HCT116 (cell line): ENCODE results near the gene SLC18A2. TPM values are rescaled to one million over a fixed set of nuclear protein-coding genes. Genes with fewer than 3 reads are reported as not detected.

Experiments
- ATAC-seq: fragments of 200-7000 bp; cut with Tn5 transposase; 2 replicates; pipeline ENCODE4 v1.9.1; 2020; ENCODE audit warnings: mild to moderate bottlenecking, moderate library complexity
- BruUV-seq: library from RNA; stranded (reverse); fragments of 400-500 nt; replicated peaks from 2 replicates; lab custom pipeline; 2021; lab: Mats Ljungman, UMichigan
- CTCF ChIA-PET: fragments of 300-600 bp; sonication (Branson Sonifier 250); formaldehyde crosslinking; loops from one replicate; lab custom pipeline; 2021; ENCODE audit warnings: antibody characterized with exemption; lab: Charles Lee
- POLR2A ChIA-PET: fragments of 300-600, 350-600 bp; sonication (Branson Sonifier 250); formaldehyde crosslinking; loops from one replicate; lab custom pipeline; 2021; ENCODE audit warnings: antibody characterized with exemption; lab: Charles Lee
- RAD21 ChIA-PET, 2 experiments: fragments of 300-600 bp; sonication (Branson Sonifier 250); formaldehyde crosslinking; loops; one replicate each; lab custom pipeline; 2023; ENCODE audit warnings: low total read pairs in 2 of 2; ENCODE audit not compliant: uncharacterized antibody in 2 of 2, unreplicated experiment in 2 of 2, low non-redundant PET in 1 of 2; lab: Charles Lee
- DNase-seq: peaks from one replicate; pipeline ENCODE4 v3.0.0-alpha.2; 2010; ENCODE audit warnings: low read depth, low spot score
- H2AFZ ChIP-seq: fragments of 200-600 bp; shearing (Covaris generic), sonication (generic); 2 replicates; pipeline ENCODE4 v1.6.1; 2017; ENCODE audit warnings: low read depth, mixed run types, mixed read lengths, antibody characterized with exemption, low read length; ENCODE audit not compliant: poor library complexity, severe bottlenecking
- H3K27ac ChIP-seq: 2 replicates; pipeline ENCODE4 v1.5.1; 2012; ENCODE audit warnings: low read depth, low read length
- H3K27me3 ChIP-seq: fragments of 200-600 bp; sonication (generic); 2 replicates; pipeline ENCODE4 v1.6.1; 2016; ENCODE audit warnings: mixed run types, low read length, mixed read lengths; ENCODE audit not compliant: insufficient read depth
- H3K36me3 ChIP-seq, 2 experiments: fragments of 200-500 bp in 1 of 2; fragments of 200-600 bp in 1 of 2; sonication (Bioruptor generic) in 1 of 2; sonication (generic) in 1 of 2; 2 replicates each; pipeline versions ENCODE4 v1.5.1 to v1.6.1; 2014 to 2016; ENCODE audit warnings: low read length in 2 of 2, inconsistent platforms in 1 of 2, mixed read lengths in 1 of 2, mixed run types in 1 of 2; ENCODE audit not compliant: insufficient read depth in 2 of 2, control insufficient read depth in 1 of 2
- H3K4me1 ChIP-seq, 2 experiments: fragments of 200-600 bp in 1 of 2; sonication (generic) in 1 of 2; 2 replicates each; pipeline versions ENCODE4 v1.5.1 to v1.6.1; 2012 to 2017; ENCODE audit warnings: low read length in 2 of 2, inconsistent platforms in 1 of 2, mild to moderate bottlenecking in 1 of 2, mixed read lengths in 1 of 2, mixed run types in 1 of 2, moderate library complexity in 1 of 2; ENCODE audit not compliant: insufficient read depth in 2 of 2, control insufficient read depth in 1 of 2
- H3K4me2 ChIP-seq: fragments of 200-600 bp; sonication (generic); 2 replicates; pipeline ENCODE4 v1.6.1; 2017; ENCODE audit warnings: mixed run types, low read length, mixed read lengths
- H3K4me3 ChIP-seq, 2 experiments: fragments of 200-600 bp in 1 of 2; sonication (generic) in 1 of 2; replicated peaks in 1 of 2; 2 replicates each; pipeline ENCODE4 v1.5.1; 2011 to 2016; ENCODE audit warnings: low read length in 2 of 2, control low read depth in 1 of 2, low read depth in 1 of 2, mild to moderate bottlenecking in 1 of 2, mixed read lengths in 1 of 2, mixed run types in 1 of 2
- H3K79me2 ChIP-seq: fragments of 200-600 bp; sonication (generic); 2 replicates; pipeline ENCODE4 v1.6.1; 2017; ENCODE audit warnings: mild to moderate bottlenecking, mixed run types, low read length, moderate library complexity, mixed read lengths; ENCODE audit not compliant: insufficient read depth
- H3K9ac ChIP-seq: fragments of 200-600 bp; sonication (generic); 2 replicates; pipeline ENCODE4 v1.6.1; 2016; ENCODE audit warnings: low read length, mixed read lengths
- H3K9me2 ChIP-seq: fragments of 200-600 bp; sonication (generic), shearing (Covaris generic); 2 replicates; pipeline ENCODE4 v1.6.1; 2017; ENCODE audit warnings: mixed run types, mild to moderate bottlenecking, moderate library complexity; ENCODE audit not compliant: insufficient read depth
- H3K9me3 ChIP-seq, 2 experiments: fragments of 200-500 bp in 1 of 2; fragments of 200-600 bp in 1 of 2; sonication (Bioruptor generic) in 1 of 2; sonication (generic) in 1 of 2; 2 replicates each; pipeline ENCODE4 v1.6.1; 2014 to 2017; ENCODE audit warnings: low read length in 2 of 2, mixed read lengths in 2 of 2, inconsistent platforms in 1 of 2, low read depth in 1 of 2, mild to moderate bottlenecking in 1 of 2, mixed run types in 1 of 2, moderate library complexity in 1 of 2; ENCODE audit not compliant: control insufficient read depth in 1 of 2, insufficient read depth in 1 of 2
- H4K20me1 ChIP-seq: fragments of 200-600 bp; sonication (generic), shearing (Covaris generic); 2 replicates; pipeline ENCODE4 v1.6.1; 2017; ENCODE audit warnings: mixed run types, mild to moderate bottlenecking, moderate library complexity; ENCODE audit not compliant: insufficient read depth
- CEBPB ChIP-seq: IDR thresholded peaks from 2 replicates; pipeline ENCODE4 v1.6.1; 2012; ENCODE audit warnings: low read depth
- EGR1 ChIP-seq: IDR thresholded peaks from 2 replicates; pipeline ENCODE4 v1.6.1; 2012; ENCODE audit warnings: low read depth
- EZH2 ChIP-seq: fragments of 200-600 bp; sonication (generic); IDR thresholded peaks from 2 replicates; pipeline ENCODE4 v1.6.1; 2017; ENCODE audit warnings: antibody characterized with exemption, mixed run types
- FOSL1 ChIP-seq: IDR thresholded peaks from 2 replicates; pipeline ENCODE4 v1.6.1; 2012; ENCODE audit warnings: low read depth
- POLR2A ChIP-seq: IDR thresholded peaks from 2 replicates; pipeline ENCODE4 v1.7.0; 2011; ENCODE audit warnings: borderline replicate concordance; ENCODE audit not compliant: insufficient read depth, insufficient read length; ENCODE audit errors: extremely low read depth
- POLR2AphosphoS5 ChIP-seq: IDR thresholded peaks from 2 replicates; pipeline ENCODE4 v1.6.1; 2011; ENCODE audit warnings: mild to moderate bottlenecking, low read depth, low read length, moderate library complexity
- RAD21 ChIP-seq: IDR thresholded peaks from 2 replicates; pipeline ENCODE4 v1.6.1; 2012; ENCODE audit warnings: low read depth, mild to moderate bottlenecking
- SIN3A ChIP-seq: IDR thresholded peaks from 2 replicates; pipeline ENCODE4 v1.6.1; 2012; ENCODE audit warnings: low read depth
- SRF ChIP-seq: IDR thresholded peaks from 2 replicates; pipeline ENCODE4 v1.6.1; 2012; ENCODE audit warnings: low read depth
- TCF7L2 ChIP-seq: IDR thresholded peaks from 2 replicates; pipeline ENCODE4 v1.7.0; 2011; ENCODE audit warnings: borderline replicate concordance, inconsistent platforms; ENCODE audit not compliant: insufficient read depth, insufficient read length; ENCODE audit errors: extremely low read depth
- YY1 ChIP-seq: IDR thresholded peaks from 2 replicates; pipeline ENCODE4 v1.6.1; 2011; ENCODE audit warnings: low read length, low read depth, moderate library complexity, mild to moderate bottlenecking; ENCODE audit not compliant: insufficient replicate concordance; ENCODE audit errors: extremely low read depth
- ZNF274 ChIP-seq: fragments of 200-500 bp; sonication (Bioruptor generic); IDR thresholded peaks from 2 replicates; pipeline ENCODE4 v1.6.1; 2014; ENCODE audit warnings: mild to moderate bottlenecking, low read depth, low read length, inconsistent platforms
- intact Hi-C: fragments of 100-400 bp; cut with micrococcal nuclease; formaldehyde crosslinking; loops from 2 replicates; pipeline ENCODE4 v1.10.0; 2022
- total RNA-seq: library from RNA; stranded (reverse); gene quantifications from one replicate; pipeline ENCODE4 v1.2.1, GENCODE V29; 2021; ENCODE audit not compliant: unreplicated experiment
- TF ChIP-seq, protein P1 (sequence below): IDR thresholded peaks from 2 replicates; pipeline ENCODE4 v1.6.1; 2012; ENCODE audit warnings: low read depth
- TF ChIP-seq, protein P2 (sequence below): IDR thresholded peaks from 2 replicates; pipeline ENCODE4 v1.6.1; 2012
- TF ChIP-seq, protein P3 (sequence below), 3 experiments: fragments of 200-600 bp in 1 of 3; sonication (generic) in 1 of 3; IDR thresholded peaks in 2 of 3; conservative IDR thresholded peaks in 1 of 3; 2 replicates each; pipeline ENCODE4 v1.5.1; 2012 to 2017; ENCODE audit warnings: low read depth in 2 of 3, low read length in 2 of 3, antibody characterized with exemption in 1 of 3, borderline replicate concordance in 1 of 3, control low read depth in 1 of 3, mild to moderate bottlenecking in 1 of 3, mixed read lengths in 1 of 3, mixed run types in 1 of 3, moderate library complexity in 1 of 3; ENCODE audit not compliant: insufficient read depth in 1 of 3

Gene SLC18A2
- total RNA-seq, 1 experiment from 2014 or later, result not detected

DNA sequence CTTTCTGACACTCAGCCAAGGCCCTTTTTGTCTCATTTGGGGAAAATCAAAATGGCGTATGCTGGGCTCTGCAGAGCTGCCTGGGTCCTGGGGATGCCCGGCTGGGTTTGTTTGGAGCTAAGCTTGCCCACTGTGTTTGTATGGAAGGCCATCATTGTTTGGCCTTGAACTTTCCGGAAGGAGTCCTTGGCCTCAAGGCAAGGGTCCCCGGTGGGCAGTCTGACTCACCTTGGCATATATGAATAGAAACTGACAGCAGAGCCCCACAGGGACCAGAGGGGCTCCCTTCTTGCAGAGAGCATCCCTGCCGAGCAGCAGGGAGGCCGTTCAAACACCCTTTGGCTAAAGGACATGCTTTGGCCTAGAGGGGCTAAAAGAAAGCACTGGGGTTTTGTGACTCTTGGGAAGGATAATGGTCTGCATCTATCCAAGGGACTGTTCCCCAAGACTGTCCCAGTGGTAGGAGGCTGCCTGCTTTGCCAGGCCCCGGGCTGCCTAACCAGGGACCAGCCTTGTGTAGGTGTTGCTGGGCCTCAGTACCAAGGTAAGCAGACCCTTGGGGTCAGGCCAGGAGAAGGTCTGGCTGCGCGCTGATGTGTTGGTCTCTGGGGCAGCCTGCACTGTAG, 15.0 kb downstream of the SLC18A2 start:
- intact Hi-C loops, result no loop called here
- Histone ChIP-seq H3K27ac (no peak overlapping the region), H3K4me1 (no peaks in the 10 kb centered on the region), H3K9ac (no peak overlapping the region), H3K79me2 (no peaks in the 10 kb centered on the region), H3K9me2 (no peaks in the 10 kb centered on the region), H3K9me3 (no peaks in the 10 kb centered on the region), H3K4me2 (no peak overlapping the region), H3K4me3 (no peak overlapping the region), H4K20me1 (no peaks in the 10 kb centered on the region), H3K36me3 (no peaks in the 10 kb centered on the region), H3K27me3 (peaks cover 38% of the 10 kb centered on the region), H2AFZ (no peak overlapping the region)
- ChIA-PET POLR2A (no interaction called here), CTCF (no interaction called here), RAD21 (no interaction called here)
- BruUV-seq, result no TSS peak
- DNase-seq (no peak), ATAC-seq (no peak)
- no peak for TF ChIP-seq EGR1
- no peak for TF ChIP-seq SIN3A
- TF ChIP-seq YY1, result no peak
- no peak for TF ChIP-seq RAD21
- TF ChIP-seq EZH2, result no peak
- no peak for TF ChIP-seq TCF7L2
- TF ChIP-seq FOSL1, result no peak
- TF ChIP-seq, protein P1, sequence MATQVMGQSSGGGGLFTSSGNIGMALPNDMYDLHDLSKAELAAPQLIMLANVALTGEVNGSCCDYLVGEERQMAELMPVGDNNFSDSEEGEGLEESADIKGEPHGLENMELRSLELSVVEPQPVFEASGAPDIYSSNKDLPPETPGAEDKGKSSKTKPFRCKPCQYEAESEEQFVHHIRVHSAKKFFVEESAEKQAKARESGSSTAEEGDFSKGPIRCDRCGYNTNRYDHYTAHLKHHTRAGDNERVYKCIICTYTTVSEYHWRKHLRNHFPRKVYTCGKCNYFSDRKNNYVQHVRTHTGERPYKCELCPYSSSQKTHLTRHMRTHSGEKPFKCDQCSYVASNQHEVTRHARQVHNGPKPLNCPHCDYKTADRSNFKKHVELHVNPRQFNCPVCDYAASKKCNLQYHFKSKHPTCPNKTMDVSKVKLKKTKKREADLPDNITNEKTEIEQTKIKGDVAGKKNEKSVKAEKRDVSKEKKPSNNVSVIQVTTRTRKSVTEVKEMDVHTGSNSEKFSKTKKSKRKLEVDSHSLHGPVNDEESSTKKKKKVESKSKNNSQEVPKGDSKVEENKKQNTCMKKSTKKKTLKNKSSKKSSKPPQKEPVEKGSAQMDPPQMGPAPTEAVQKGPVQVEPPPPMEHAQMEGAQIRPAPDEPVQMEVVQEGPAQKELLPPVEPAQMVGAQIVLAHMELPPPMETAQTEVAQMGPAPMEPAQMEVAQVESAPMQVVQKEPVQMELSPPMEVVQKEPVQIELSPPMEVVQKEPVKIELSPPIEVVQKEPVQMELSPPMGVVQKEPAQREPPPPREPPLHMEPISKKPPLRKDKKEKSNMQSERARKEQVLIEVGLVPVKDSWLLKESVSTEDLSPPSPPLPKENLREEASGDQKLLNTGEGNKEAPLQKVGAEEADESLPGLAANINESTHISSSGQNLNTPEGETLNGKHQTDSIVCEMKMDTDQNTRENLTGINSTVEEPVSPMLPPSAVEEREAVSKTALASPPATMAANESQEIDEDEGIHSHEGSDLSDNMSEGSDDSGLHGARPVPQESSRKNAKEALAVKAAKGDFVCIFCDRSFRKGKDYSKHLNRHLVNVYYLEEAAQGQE, result no peak
- TF ChIP-seq, protein P2, sequence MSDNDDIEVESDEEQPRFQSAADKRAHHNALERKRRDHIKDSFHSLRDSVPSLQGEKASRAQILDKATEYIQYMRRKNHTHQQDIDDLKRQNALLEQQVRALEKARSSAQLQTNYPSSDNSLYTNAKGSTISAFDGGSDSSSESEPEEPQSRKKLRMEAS, result no peak
- TF ChIP-seq CEBPB, result no peak
- TF ChIP-seq ZNF274, result no peak
- no peak for TF ChIP-seq SRF
- TF ChIP-seq, protein P3, sequence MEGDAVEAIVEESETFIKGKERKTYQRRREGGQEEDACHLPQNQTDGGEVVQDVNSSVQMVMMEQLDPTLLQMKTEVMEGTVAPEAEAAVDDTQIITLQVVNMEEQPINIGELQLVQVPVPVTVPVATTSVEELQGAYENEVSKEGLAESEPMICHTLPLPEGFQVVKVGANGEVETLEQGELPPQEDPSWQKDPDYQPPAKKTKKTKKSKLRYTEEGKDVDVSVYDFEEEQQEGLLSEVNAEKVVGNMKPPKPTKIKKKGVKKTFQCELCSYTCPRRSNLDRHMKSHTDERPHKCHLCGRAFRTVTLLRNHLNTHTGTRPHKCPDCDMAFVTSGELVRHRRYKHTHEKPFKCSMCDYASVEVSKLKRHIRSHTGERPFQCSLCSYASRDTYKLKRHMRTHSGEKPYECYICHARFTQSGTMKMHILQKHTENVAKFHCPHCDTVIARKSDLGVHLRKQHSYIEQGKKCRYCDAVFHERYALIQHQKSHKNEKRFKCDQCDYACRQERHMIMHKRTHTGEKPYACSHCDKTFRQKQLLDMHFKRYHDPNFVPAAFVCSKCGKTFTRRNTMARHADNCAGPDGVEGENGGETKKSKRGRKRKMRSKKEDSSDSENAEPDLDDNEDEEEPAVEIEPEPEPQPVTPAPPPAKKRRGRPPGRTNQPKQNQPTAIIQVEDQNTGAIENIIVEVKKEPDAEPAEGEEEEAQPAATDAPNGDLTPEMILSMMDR (IDR thresholded peaks at IDR 0.05 in 2 of 3, conservative IDR thresholded peaks at IDR 0.05 in 1 of 3; ENCODE audit: borderline replicate concordance in 1 of 3, insufficient read depth in 1 of 3, low read depth in 2 of 3, low read length in 2 of 3), result no peak
- no peak for TF ChIP-seq POLR2AphosphoS5
- TF ChIP-seq POLR2A, result no peak
